ENCODE results near the gene GNB1L. TPM values are rescaled to one million over a fixed set of nuclear protein-coding genes. Genes with fewer than 3 reads are reported as not detected.
"Not testable (repeated sequence)": the region's sequence is repeated elsewhere in the genome, so short reads cannot be mapped to it uniquely, and the experiment has no call there.

The GNB1L gene
- total RNA-seq, 2 experiments from 2014 or later: 8.8 to 9.8 TPM

GRCh38 chr22:19842393-19843106 is 12.1 kb downstream of the GNB1L start:
- H3K27ac Mint-ChIP-seq: no peak overlapping the region
- DNase-seq: no peak
- H3K36me3 Mint-ChIP-seq (ENCODE audit: low read depth): peaks cover 4% of the 10 kb centered on the region
- H3K9me3 Mint-ChIP-seq: no peaks in the 10 kb centered on the region
- no peaks in the 10 kb centered on the region for H3K27me3 Mint-ChIP-seq (ENCODE audit: low read depth)
- intact Hi-C loops (cut with micrococcal nuclease): no loop called here
- CTCF ChIA-PET: no interaction called here
- H3K4me3 Mint-ChIP-seq: no peak overlapping the region
- peaks cover 20% of the 10 kb centered on the region for H3K4me1 Mint-ChIP-seq (ENCODE audit: low read depth)

- H3K27ac Mint-ChIP-seq: no peak overlapping the region
- DNase-seq: no peak
- no peaks in the 10 kb centered on the region for H3K9me3 Mint-ChIP-seq
- no peak overlapping the region for H3K4me3 Mint-ChIP-seq
- intact Hi-C loops (cut with micrococcal nuclease): no loop called here
- H3K27me3 Mint-ChIP-seq (ENCODE audit: low read depth): no peaks in the 10 kb centered on the region
- CTCF ChIA-PET: interaction anchor here (0.6 to 0.9 kb wide), 2 partner anchors 68 to 163 kb away, joined by 3 to 4 read pairs; no protein-coding TSS in a partner anchor
- H3K4me1 Mint-ChIP-seq (ENCODE audit: low read depth): peaks cover 20% of the 10 kb centered on the region
- H3K36me3 Mint-ChIP-seq (ENCODE audit: low read depth): no peaks in the 10 kb centered on the region
Observed at GRCh38 chr22:19841641-19842392, 12.9 kb downstream of the GNB1L start.

GRCh38 chr22:19840955-19841640 is 13.6 kb downstream of the GNB1L start:
- Mint-ChIP-seq H3K27ac (no peak overlapping the region), H3K4me3 (no peak overlapping the region), H3K36me3 (ENCODE audit: low read depth) (peaks cover 2% of the 10 kb centered on the region), H3K4me1 (ENCODE audit: low read depth) (peaks cover 24% of the 10 kb centered on the region), H3K27me3 (ENCODE audit: low read depth) (no peaks in the 10 kb centered on the region), H3K9me3 (no peaks in the 10 kb centered on the region)
- intact Hi-C loops (cut with micrococcal nuclease): no loop called here
- DNase-seq: no peak
- CTCF ChIA-PET: interaction anchor here (0.6 to 0.9 kb wide), 3 partner anchors 26 to 163 kb away, joined by 3 to 4 read pairs (median 3); no protein-coding TSS in a partner anchor

GRCh38 chr22:19840059-19840458 is 14.6 kb downstream of the GNB1L start:
- Mint-ChIP-seq H3K27me3 (ENCODE audit: low read depth) (no peaks in the 10 kb centered on the region), H3K36me3 (ENCODE audit: low read depth) (peaks cover 2% of the 10 kb centered on the region), H3K9me3 (no peaks in the 10 kb centered on the region), H3K27ac (no peak overlapping the region), H3K4me3 (no peak overlapping the region), H3K4me1 (ENCODE audit: low read depth) (peaks cover 18% of the 10 kb centered on the region)
- CTCF ChIA-PET: no interaction called here
- intact Hi-C loops (cut with micrococcal nuclease): no loop called here
- DNase-seq: no peak

- no peaks in the 10 kb centered on the region for H3K27me3 Mint-ChIP-seq (ENCODE audit: low read depth)
- H3K9me3 Mint-ChIP-seq: no peaks in the 10 kb centered on the region
- no peak overlapping the region for H3K27ac Mint-ChIP-seq
- no peak for DNase-seq
- H3K4me1 Mint-ChIP-seq (ENCODE audit: low read depth): peaks cover 15% of the 10 kb centered on the region
- intact Hi-C loops (cut with micrococcal nuclease): no loop called here
- H3K36me3 Mint-ChIP-seq (ENCODE audit: low read depth): peaks cover 2% of the 10 kb centered on the region
- H3K4me3 Mint-ChIP-seq: no peak overlapping the region
- CTCF ChIA-PET: no interaction called here
Observed at GRCh38 chr22:19837915-19838314, 16.8 kb downstream of the GNB1L start.

- peaks cover 2% of the 10 kb centered on the region for H3K36me3 Mint-ChIP-seq (ENCODE audit: low read depth)
- H3K27me3 Mint-ChIP-seq (ENCODE audit: low read depth): no peaks in the 10 kb centered on the region
- intact Hi-C loops (cut with micrococcal nuclease): no loop called here
- H3K4me3 Mint-ChIP-seq: no peak overlapping the region
- H3K4me1 Mint-ChIP-seq (ENCODE audit: low read depth): peaks cover 21% of the 10 kb centered on the region
- H3K9me3 Mint-ChIP-seq: no peaks in the 10 kb centered on the region
- CTCF ChIA-PET: no interaction called here
- DNase-seq: no peak
- no peak overlapping the region for H3K27ac Mint-ChIP-seq
Observed at GRCh38 chr22:19836512-19836911, 18.2 kb downstream of the GNB1L start.

GRCh38 chr22:19834599-19834998 is 20.1 kb downstream of the GNB1L start:
- H3K4me3 Mint-ChIP-seq: no peak overlapping the region
- no peaks in the 10 kb centered on the region for H3K9me3 Mint-ChIP-seq
- no peaks in the 10 kb centered on the region for H3K27me3 Mint-ChIP-seq (ENCODE audit: low read depth)
- DNase-seq: no peak
- H3K27ac Mint-ChIP-seq: no peak overlapping the region
- peaks cover 2% of the 10 kb centered on the region for H3K36me3 Mint-ChIP-seq (ENCODE audit: low read depth)
- CTCF ChIA-PET: no interaction called here
- intact Hi-C loops (cut with micrococcal nuclease): no loop called here
- peaks cover 23% of the 10 kb centered on the region for H3K4me1 Mint-ChIP-seq (ENCODE audit: low read depth)

GRCh38 chr22:19833327-19833726 is 21.3 kb downstream of the GNB1L start:
- intact Hi-C loops (cut with micrococcal nuclease); H3K36me3 Mint-ChIP-seq (ENCODE audit: low read depth); H3K27me3 Mint-ChIP-seq (ENCODE audit: low read depth); H3K4me3 Mint-ChIP-seq; DNase-seq; H3K27ac Mint-ChIP-seq; H3K9me3 Mint-ChIP-seq: not testable (repeated sequence)
- peaks cover 23% of the 10 kb centered on the region for H3K4me1 Mint-ChIP-seq (ENCODE audit: low read depth)
- CTCF ChIA-PET: interaction anchor here (0.6 to 2.3 kb wide), 2 partner anchors 75 to 103 kb away, joined by 3 to 8 read pairs; no protein-coding TSS in a partner anchor

GRCh38 chr22:19832476-19833108 is 22.1 kb downstream of the GNB1L start:
- H3K36me3 Mint-ChIP-seq (ENCODE audit: low read depth): peaks cover 2% of the 10 kb centered on the region
- H3K27me3 Mint-ChIP-seq (ENCODE audit: low read depth): no peaks in the 10 kb centered on the region
- DNase-seq: no peak
- intact Hi-C loops (cut with micrococcal nuclease): no loop called here
- H3K4me1 Mint-ChIP-seq (ENCODE audit: low read depth): peaks cover 23% of the 10 kb centered on the region
- H3K9me3 Mint-ChIP-seq: no peaks in the 10 kb centered on the region
- CTCF ChIA-PET: interaction anchor here (0.6 to 2.3 kb wide), 4 partner anchors 34 to 107 kb away, joined by 3 to 8 read pairs (median 4); no protein-coding TSS in a partner anchor
- H3K4me3 Mint-ChIP-seq: no peak overlapping the region
- no peak overlapping the region for H3K27ac Mint-ChIP-seq

GRCh38 chr22:19831979-19832378 is 22.7 kb downstream of the GNB1L start:
- intact Hi-C loops (cut with micrococcal nuclease): not testable (repeated sequence)

GRCh38 chr22:19831016-19831415 is 23.7 kb downstream of the GNB1L start:
- intact Hi-C loops (cut with micrococcal nuclease): no loop called here
- H3K4me3 Mint-ChIP-seq: no peak overlapping the region
- H3K9me3 Mint-ChIP-seq: no peaks in the 10 kb centered on the region
- no peaks in the 10 kb centered on the region for H3K36me3 Mint-ChIP-seq (ENCODE audit: low read depth)
- no peak for DNase-seq
- H3K4me1 Mint-ChIP-seq (ENCODE audit: low read depth): peaks cover 17% of the 10 kb centered on the region
- no peaks in the 10 kb centered on the region for H3K27me3 Mint-ChIP-seq (ENCODE audit: low read depth)
- no peak overlapping the region for H3K27ac Mint-ChIP-seq
- CTCF ChIA-PET: no interaction called here

More at GRCh38 chr22:19831979-19832378, 22.7 kb downstream of the GNB1L start:
- not testable (repeated sequence) for H3K27ac Mint-ChIP-seq; DNase-seq; H3K36me3 Mint-ChIP-seq (ENCODE audit: low read depth); H3K4me3 Mint-ChIP-seq; H3K9me3 Mint-ChIP-seq; H3K27me3 Mint-ChIP-seq (ENCODE audit: low read depth)
- CTCF ChIA-PET: interaction anchor here (0.7 to 2.3 kb wide), 3 partner anchors 34 to 102 kb away, joined by 3 to 8 read pairs (median 6); no protein-coding TSS in a partner anchor
- H3K4me1 Mint-ChIP-seq (ENCODE audit: low read depth): peaks cover 23% of the 10 kb centered on the region

GRCh38 chr22:19828035-19828401 is 26.7 kb downstream of the GNB1L start:
- H3K4me1 Mint-ChIP-seq (ENCODE audit: low read depth): peaks cover 9% of the 10 kb centered on the region
- no peaks in the 10 kb centered on the region for H3K9me3 Mint-ChIP-seq
- H3K27ac Mint-ChIP-seq: no peak overlapping the region
- H3K36me3 Mint-ChIP-seq (ENCODE audit: low read depth): no peaks in the 10 kb centered on the region
- no peak overlapping the region for H3K4me3 Mint-ChIP-seq
- no peak for DNase-seq
- CTCF ChIA-PET: interaction anchor here (0.8 kb wide), 1 partner anchor 82 kb away, joined by 3 read pairs; no protein-coding TSS in a partner anchor
- H3K27me3 Mint-ChIP-seq (ENCODE audit: low read depth): no peaks in the 10 kb centered on the region
- intact Hi-C loops (cut with micrococcal nuclease): no loop called here
